ENCODE measurements around the gene EIF4A3. TPM values are rescaled to one million over a fixed set of nuclear protein-coding genes. Genes with fewer than 3 reads are reported as not detected.
A peak's percentile ranks its signal among the peaks of the same experiment; 100 is the strongest.

EIF4A3 gene
- 72.5 TPM for total RNA-seq (ENCODE audit: insufficient read depth, low replicate concordance)

DNA sequence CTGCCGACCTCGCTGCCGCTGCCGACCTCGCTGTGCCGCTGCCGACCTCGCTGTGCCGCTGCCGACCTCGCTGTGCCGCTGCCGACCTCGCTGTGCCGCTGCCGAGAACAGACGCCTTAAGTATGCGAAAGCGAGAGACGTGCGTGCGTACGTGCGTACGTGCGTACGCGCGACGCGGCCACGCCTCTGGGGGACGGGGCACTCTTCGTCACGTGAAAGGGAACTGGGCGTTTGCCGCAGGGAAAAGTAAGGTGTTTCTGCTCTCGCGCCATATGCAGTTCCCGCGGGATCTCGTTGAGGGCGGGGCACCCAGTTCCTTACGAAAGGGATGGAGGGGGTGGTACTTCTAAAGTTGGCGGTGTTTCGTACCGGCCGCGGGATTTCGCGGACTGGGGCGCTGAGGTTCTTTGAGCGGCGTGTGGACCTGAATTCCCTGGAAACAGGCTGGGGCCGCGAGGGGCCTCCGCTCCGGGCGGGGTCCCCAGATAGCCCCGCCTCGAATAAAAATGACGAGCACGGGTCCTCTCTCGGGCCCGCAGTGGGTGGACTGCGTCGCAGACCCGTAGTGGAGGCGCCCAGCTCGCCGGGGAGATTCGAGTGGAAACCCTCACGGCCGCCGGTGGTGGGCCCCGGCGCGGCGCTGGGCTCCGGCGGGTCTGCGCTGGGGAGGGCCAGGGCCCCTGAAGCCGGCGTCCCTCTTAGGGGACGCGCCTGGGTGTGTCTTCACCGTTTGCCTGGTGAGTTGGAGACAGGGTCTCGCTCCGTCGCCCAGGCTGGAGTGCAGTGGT is at the start of gene EIF4A3:
Gene EIF4A3 (minus strand): TSS at position 94 of the 788 bp plus-strand sequence. CDS start 167 bp downstream, outside the sequence.
- DNase-seq (ENCODE audit: low spot score): peak; percentile 99

DNA sequence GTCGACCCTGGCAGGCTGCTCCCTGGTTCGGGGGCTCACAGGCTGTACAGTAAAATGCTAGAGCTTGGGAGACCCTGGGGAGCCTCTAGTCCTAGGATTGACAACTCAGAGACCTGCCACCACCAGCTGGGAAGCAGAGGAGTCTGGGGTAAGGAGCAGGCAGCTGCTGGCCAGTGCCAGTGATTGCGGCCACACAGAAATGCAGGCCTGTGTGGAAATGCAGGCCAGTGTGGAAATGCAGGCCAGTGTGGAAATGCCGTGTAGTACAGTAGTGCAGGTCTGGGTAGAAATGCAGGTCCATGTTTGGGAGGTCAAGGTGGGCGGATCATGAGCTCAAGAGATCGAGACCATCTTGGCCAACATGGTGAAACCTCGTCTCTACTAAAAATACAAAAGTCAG is 49.7 kb upstream of the EIF4A3 start:
- no peak for DNase-seq (ENCODE audit: low spot score)

GRCh38 chr17:80195671-80196529 is 49.0 kb upstream of the EIF4A3 start:
- no peak for DNase-seq (ENCODE audit: low spot score)

- no peak for DNase-seq (ENCODE audit: low spot score)
Observed at GRCh38 chr17:80195141-80195540, 48.2 kb upstream of the EIF4A3 start.

DNA sequence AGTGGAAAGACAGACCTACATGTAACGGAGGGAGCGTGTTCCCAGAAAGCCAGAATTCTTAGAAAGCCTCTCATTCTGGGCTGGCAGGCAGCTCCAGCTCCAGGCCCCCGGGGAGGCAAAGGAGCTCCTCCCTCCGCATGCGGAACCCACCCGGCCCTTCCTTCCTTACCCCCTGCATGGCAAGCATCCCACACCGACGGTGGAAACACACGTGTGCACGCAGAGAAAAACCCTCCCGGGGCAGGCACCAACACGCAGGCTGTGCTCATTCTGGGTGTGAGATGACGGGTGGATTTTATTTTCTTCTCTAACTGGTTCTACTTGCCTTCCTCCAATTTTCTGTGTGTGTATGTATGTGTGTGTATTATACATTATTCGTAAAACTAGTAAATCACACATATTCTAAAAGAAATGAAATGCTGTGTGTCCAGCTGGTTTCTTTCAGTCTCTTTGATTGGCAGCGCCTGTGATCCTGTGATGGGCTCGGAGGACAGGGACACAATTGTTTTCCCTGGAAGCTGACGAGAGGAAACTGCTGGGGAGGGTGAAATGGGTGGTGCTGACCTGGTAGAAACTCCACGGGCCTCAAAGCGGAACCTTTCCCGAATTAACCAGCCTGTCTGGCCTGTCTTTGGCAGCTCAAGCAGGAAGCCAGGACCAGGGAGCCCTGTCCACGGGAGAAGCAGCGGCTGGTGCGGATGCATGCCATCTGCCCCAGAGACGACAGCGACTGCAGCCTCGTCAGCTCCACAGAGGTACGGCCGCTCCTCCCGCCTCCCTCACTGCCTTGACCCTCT is 45.1 kb upstream of the EIF4A3 start:
- peak; percentile 65 for DNase-seq (ENCODE audit: low spot score)

GRCh38 chr17:80191192-80191591 is 44.3 kb upstream of the EIF4A3 start:
- DNase-seq (ENCODE audit: low spot score): no peak

GRCh38 chr17:80190716-80191115 is 43.8 kb upstream of the EIF4A3 start:
- DNase-seq (ENCODE audit: low spot score): no peak

DNA sequence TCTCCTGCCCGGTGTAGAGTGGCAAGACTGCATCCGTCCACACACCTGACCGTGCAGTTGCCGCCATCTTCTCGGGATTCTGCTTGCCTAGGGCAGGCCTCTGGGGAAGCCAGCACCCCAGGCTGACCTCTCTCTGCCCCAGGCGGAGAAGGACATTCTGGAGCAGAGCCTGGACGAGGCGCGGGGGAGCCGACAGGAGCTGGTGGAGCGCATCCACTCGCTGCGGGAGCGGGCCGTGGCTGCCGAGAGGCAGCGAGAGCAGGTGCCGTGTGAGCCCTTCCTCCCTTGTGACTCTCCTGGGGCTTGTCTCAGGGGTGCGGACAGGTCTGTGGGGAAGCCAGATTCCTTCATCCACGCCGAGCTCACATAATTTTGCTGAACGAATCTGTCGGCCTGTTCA is 42.7 kb upstream of the EIF4A3 start:
- no peak for DNase-seq (ENCODE audit: low spot score)

GRCh38 chr17:80187515-80187941 is 40.6 kb upstream of the EIF4A3 start:
- no peak for DNase-seq (ENCODE audit: low spot score)

DNA sequence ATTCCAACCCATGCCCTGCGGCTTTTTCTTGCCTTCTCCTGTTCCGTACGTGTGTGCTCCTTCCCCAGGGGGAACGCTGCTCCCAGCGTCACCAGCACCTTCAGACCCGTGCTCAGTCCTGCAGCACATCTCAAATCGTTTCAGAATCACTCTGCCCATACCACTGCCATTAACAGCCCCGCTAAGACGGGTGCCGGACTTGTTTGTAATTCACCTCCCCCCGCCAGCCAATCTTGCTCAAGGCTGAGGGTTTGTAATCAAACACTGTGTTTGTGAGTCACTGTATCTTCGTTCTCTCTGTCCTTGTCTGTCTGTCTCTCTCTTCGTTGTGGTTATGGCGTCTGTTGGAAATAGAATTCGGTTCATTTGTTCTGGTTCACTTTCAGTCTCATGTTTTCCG is 40.2 kb upstream of the EIF4A3 start:
- no peak for DNase-seq (ENCODE audit: low spot score)

- no peak for DNase-seq (ENCODE audit: low spot score)
Observed at GRCh38 chr17:80185968-80186367, 39.0 kb upstream of the EIF4A3 start.

DNA sequence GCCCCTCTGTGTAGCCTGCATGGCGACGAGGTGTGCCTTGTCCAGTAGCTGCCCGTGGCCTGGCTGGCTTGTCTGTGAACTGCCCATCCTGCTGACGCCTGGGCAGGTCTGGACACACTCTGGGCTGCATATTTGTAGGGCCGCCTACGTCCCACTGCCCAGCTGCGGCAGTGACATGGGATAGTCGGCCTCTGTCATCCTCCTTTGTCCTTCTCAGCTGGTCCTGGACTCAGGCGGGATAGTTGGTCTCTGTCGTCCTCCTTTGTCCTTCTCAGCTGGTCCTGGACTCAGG is 37.4 kb upstream of the EIF4A3 start:
- no peak for DNase-seq (ENCODE audit: low spot score)

DNA sequence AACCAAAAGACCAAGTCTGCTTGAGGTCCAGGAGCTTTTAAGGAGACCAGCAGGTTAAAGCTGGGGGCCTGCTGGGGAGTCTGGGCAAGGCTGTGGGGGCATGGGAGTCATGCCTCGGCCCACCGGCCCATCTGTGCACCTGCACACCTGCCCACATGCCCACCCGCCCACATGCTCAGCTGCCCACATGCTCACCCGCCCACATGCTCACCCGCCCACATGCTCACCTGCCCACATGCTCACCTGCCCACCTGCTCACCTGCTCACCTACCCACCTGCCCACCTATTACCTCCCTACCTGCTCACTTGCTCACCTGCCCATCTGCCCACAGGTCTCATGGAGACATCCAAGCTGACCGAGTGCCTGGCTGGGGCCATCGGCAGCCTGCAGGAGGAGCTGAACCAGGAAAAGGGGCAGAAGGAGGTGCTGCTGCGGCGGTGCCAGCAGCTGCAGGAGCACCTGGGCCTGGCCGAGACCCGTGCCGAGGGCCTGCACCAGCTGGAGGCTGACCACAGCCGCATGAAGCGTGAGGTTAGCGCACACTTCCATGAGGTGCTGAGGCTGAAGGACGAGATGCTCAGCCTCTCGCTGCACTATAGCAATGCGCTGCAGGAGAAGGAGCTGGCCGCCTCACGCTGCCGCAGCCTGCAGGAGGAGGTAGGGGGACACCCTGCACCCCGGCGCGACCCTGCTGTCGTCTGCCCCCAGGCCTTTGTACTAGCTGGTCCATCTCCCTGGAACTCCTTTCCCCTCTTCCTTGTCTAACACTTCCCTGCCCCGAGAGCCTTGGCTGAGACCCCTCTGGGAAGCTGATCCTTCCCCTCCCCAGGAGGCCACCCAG is 36.9 kb upstream of the EIF4A3 start:
- no peak for DNase-seq (ENCODE audit: low spot score)

DNA sequence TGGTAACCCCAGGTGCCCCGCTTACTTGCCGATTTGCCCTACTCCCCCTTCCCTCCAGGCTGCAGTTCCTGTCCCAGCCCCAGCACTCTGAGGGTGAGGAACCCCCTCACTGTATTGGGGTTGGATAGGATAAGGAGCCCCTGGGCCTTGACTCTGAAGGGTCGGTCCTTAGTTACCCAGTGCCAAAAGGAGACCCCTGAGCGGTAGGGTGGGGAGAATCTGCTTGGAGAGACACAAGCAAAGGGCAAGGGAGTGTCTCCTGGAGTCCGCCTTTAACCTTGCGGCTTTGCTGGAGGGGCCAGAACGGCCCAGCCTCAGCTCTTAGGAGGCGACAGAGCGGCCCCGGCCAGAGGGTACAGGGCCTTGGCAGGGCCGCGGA is 35.9 kb upstream of the EIF4A3 start:
- no peak for DNase-seq (ENCODE audit: low spot score)

DNA sequence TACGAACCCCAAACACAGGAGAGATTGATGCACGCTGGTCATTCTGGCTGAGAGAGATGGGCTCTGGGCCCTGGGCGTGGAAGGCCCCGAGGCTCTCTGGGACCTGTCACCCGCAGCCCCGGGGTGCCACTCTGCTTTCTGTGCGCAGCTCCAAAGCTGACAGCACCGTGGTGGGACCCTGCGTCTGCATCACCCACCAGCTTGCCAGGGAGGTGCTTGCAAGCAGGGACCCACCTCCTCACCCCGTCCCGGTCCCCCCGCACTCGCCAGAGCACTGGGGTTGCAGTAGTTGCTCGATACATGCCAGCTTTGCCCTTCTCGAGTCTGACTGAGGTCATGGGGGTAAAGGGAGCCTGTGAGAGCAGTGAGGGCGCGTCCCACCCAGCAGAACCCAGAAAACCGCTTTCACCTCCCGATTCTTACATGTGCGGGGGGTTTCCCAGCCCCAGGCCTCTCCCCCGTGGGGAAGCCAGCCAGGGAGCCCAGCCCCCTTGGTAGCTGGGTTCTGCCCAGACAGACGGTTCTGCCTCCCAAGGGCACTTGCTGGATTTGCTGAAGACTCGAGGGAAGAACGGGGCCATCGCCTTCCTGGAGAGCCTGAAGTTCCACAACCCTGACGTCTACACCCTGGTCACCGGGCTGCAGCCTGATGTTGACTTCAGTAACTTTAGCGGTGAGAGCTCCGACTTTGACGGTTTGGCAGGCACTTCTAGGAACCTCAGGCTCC is 35.4 kb upstream of the EIF4A3 start:
- DNase-seq (ENCODE audit: low spot score): no peak

DNA sequence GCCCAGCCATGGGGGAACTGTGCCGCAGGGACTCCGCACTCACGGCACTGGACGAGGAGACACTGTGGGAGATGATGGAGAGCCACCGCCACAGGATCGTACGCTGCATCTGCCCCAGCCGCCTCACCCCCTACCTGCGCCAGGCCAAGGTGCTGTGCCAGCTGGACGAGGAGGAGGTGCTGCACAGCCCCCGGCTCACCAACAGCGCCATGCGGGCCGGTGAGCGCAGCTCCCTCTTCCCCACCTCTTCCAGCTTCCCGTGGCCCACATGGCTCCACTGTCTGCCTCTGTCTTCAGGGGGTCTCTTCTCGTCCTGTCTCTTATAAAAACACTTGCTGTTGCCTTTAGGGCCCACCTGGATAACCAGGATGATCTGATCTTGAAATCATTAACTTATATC is 34.5 kb upstream of the EIF4A3 start:
- DNase-seq (ENCODE audit: low spot score): no peak

- no peak for DNase-seq (ENCODE audit: low spot score)
Observed at GRCh38 chr17:80180192-80180591, 33.3 kb upstream of the EIF4A3 start.

DNA sequence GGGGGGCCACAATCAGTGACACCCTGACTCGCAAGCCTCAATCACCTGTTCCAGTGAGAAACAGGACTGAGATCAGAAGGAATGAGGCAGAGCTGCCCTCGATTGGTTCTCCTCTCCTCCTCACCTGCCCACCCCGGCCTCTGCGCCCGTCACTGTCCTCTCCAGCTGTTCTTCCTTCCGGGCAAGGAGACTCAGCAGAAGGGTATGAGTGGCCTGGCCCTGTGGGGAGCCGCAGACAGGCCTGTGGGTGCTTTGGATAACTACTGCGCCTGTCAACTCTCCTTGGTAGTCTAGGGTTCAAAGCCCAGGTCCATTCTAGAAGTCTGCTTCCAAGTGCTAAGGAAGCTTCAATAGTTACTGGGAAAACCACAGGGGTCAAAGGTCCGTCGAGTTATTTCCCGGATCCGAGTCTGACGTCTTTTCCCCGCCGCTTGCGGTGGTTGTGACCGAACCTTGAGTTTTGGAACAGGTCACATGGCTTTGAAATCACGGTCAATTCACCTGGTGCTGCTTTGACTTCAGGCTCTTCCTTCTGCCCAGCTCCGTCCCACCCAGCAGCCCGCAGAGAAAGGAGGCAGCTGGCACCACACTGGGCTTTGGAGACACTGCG is 31.2 kb upstream of the EIF4A3 start:
- no peak for DNase-seq (ENCODE audit: low spot score)

DNA sequence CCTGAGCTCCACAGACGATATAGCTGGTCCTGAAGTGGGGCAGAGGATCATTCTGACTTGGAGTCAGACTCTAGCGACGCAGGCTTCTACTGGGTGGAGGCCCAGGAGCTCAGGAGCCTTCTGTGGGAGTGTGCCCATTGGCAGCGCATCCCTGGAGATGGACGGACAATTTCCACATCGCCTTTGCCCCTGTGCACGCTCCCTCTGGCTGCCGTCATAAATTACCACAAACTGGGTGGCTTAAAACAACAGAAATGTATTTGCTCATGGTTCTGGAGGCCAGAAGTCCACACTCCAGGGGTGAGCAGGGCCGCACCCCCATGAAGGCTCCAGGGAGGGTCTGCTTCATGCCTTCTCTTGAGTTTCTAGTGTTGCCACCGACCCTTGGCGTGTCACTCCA is 29.8 kb upstream of the EIF4A3 start:
- no peak for DNase-seq (ENCODE audit: low spot score)

DNA sequence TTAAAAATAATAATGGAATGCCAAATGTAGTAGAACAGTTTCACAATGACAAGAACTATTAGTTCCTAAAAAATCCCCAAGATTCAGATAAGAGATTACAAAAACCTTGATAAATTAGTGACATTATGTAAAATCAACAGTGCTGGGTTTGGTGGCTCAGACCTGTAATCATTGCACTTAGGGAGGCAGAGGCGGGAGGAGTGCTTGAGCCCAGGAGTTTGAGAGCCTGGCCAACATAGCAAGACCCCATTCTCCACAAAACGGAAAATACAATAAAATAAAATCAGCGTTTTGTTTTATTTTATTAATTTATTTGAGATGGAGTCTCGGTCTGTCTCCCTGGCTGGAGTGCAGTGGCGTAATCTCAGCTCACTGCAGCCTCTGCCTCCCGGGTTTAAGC is 27.0 kb upstream of the EIF4A3 start:
- DNase-seq (ENCODE audit: low spot score): no peak
